HG03460 (cell line): ENCODE measurements around the gene RUNX2.
"Not testable (repeated sequence)": the region's sequence is repeated elsewhere in the genome, so short reads cannot be mapped to it uniquely, and the experiment has no call there.

Experiments used
- ATAC-seq: cut with Tn5 transposase; IDR thresholded peaks from one replicate; pipeline ENCODE4 v1.9.1; 2021; ENCODE audit not compliant: unreplicated experiment

The RUNX2 gene

DNA sequence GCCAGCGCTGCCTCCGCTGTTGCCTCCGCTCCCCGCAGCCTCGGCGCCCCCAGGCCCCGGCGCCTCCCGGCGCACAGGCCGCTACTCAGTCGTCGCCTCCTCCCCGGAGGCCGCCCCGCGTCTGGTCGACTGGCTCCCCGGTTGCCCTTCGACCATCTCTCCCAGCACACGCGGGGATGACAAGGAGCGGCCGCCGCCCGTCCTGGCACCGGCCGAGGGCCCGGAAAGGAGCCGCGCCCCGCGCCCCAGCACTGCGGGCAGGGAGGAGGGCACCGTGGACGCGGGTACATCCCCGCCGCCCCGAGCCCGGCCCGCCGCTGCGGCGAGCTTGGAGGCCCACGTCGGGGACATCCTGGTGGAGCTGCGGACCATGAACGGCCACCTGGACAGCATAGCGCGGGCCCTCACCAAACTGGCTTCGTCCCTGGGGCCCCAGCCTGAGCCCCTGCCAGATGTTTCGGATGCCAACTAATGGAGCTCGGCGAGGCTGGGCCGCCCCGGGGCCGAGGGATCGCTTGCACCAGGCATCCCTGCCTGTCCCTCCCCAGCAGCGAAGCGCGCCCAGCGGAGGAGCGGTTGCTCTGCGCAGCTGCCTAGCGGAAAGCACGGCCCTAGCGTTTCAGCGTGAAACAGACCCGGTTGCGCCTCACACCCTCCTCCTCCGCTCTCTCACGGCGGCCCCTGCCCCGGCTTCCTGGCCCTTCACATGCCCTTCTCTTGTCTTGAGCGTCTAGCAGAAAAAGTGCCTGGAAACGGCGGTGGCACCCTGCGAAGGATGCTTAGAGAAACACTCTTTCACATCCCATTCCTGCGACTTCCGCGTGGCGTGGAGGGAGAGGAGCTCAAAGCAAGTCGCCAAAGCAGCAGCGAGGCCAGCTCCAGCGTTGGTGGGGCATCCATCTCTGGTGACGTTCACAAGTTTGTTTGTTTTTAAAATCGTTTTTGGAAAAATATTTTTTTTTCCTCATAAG is 335.4 kb downstream of the RUNX2 start:
- no peak for ATAC-seq

DNA sequence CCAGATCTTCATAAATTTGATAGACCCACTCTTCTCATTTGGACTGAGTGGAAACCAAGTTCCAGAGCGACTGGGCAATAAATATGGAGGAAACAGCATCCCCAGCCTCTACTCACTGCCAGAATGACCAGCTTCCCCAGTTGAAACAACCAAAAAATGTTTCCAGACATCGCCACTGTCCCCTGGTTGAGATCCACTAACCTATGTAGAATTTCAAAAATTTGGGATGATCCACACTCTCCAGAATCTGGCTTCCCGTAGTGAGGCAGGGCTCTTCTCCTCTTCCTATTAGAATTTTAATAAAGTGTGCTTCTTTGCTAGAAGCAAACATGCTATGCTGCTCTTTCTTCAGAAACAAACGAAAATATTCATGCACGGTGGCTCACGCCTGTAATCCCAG is 336.6 kb downstream of the RUNX2 start:
- no peak for ATAC-seq

DNA sequence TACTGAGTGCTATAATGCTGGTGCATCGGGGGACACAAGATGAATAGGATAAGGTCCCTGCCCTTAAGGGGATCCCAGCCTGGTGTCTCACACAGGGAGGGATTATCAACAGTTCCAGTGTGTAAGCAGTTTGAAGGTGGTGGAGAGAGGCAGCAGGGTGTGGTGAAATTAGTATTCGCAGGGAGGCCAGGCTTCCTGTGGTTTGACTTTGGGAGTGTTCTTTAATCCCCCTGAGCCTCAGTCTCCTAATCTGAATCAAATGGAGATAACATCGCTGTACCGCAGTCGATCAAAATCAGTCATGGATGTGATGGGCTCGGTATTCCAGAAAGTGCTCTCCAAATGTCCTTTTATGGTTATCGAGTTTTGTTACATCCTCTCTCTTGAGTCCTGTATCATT is 337.7 kb downstream of the RUNX2 start:
- no peak for ATAC-seq

DNA sequence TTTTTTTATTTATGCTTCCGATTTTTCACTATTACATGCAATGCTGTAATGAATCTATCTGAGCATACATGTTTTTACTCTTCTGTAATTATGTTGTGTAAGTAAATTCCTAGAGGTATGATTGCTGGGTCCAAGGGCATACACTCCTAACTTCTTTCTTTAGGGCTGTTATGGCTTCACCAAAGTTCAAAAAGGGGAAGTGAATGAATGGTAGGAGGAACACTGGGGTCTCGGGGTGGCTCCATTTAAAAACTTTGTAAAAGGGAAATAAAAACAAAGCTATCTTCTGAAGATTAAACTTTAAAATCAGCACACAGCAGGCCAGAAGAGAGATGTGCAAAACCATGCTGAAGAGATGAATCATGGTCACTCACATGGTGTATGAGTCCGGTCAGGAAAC is 338.7 kb downstream of the RUNX2 start:
- ATAC-seq = no peak

DNA sequence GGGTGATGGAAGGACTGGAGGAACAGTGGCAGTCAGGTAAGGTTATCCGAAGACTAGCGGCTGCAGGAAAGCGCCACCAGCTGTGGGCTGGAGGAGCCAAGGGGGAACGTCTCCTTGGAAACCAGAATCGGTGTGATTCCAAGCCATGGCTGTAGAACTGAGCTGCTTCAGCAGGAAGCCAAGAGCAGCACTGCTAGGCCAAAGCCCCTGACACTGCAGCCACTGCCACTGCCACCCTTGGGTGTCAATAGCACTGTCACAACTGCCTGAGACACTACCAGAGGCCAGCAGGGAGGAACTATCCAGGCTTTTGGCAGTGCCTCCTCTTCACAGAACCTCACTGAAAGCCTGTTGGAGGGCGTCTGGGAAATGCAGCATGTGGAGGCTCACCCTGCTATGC is 339.2 kb downstream of the RUNX2 start:
- no peak for ATAC-seq

DNA sequence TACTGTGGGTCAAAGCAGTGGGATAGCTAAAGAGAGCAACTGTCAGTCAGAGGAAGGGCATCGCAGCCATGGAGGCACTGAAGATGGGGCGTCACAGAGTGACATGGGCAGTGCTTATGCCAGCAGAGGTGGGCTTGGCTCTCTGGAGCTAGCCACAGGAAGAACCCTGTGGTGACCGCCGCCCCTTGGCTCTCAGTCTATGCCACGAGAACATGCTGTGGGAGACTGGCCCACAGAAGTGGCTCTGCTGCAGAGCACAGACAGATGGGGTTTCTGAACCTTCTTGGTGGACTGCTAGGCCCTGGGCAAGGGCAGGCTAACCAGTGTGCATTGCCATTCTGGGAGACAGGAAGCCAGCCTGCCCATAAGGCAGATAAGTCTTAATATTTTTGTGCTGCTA is 339.6 kb downstream of the RUNX2 start:
- no peak for ATAC-seq

DNA sequence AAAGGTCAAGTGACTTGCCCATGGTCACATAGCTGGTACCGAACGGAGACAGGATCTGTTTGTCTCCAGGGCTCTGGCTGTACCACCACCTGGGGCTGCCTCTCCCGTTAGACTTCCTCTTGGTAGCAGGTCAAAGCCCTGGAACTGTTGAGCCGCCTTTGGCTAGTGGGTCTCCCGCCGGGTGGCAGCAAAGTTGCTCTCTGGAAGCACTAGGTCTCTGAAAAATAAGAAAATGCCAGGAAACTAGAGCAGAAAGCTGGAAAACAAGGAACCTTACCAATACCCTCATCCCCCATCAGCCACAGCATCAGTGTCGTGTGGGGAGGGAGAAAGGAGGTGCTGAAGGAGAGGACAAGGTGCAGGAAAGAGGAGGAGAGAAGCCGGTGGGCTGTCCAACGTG is 340.6 kb downstream of the RUNX2 start:
- no peak for ATAC-seq

DNA sequence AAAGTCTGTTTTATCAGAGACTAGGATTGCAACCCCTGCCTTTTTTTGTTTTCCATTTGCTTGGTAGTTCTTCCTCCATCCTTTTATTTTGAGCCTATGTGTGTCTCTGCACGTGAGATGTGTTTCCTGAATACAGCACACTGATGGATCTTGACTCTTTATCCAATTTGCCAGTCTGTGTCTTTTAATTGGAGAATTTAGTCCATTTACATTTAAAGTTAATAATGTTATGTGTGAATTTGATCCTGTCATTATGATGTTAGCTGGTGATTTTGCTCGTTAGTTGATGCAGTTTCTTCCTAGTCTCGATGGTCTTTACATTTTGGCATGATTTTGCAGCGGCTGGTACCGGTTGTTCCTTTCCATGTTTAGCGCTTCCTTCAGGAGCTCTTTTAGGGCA is 345.0 kb downstream of the RUNX2 start:
- not testable (repeated sequence) for ATAC-seq

DNA sequence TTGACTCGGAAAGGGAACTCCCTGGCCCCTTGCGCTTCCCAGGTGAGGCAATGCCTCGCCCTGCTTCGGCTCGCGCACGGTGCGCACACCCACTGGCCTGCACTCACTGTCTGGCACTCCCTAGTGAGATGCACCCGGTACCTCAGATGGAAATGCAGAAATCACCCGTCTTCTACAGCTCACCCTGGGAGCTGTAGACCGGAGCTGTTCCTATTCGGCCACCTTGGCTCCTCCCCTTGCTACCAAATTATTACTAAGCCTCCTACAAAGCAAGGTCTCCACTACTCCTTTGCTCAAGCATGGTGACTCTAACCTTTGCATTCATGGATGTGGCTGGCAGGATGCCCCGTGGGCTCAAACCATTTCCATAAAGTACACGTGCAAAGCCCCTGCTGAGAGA is 347.0 kb downstream of the RUNX2 start:
- not testable (repeated sequence) for ATAC-seq

DNA sequence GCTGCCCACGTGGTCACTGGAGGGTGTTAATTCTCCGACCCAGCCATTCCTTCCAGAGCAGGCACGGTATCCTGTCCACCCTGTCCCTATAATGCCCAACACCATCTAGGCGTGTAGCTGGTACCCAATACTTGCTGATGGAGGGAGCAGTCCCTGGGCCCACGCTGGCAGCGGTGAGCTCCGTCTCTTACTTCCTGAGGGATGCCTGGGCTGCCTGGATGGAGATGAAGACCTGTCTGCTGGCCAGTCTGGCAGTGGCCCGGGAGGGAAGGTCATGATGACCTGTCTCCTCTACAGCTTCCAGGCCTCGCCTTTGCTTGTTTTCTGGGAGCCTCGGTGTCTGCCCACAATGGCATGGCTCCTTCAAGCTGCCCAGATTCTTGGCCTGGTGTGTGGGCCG is 347.5 kb downstream of the RUNX2 start:
- no peak for ATAC-seq

DNA sequence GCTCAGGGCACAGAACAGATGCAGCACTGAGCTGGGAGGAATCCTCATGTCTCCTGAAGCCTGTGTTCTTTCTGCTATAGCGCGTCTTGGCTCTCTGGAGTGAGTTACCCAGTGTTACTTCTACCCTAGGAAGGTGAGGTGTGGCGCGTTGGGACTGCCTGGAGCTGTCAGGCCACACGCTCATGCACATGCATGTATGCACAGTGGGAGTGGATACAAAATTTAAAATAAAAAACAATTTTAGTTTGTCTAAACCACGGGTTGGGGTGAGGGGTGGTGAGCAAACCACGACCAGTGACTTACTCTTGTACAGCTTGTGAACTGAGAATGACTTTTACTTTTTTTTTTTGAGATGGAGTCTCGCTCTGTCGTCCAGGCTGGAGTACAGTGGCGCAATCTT is 348.2 kb downstream of the RUNX2 start:
- ATAC-seq = no peak

DNA sequence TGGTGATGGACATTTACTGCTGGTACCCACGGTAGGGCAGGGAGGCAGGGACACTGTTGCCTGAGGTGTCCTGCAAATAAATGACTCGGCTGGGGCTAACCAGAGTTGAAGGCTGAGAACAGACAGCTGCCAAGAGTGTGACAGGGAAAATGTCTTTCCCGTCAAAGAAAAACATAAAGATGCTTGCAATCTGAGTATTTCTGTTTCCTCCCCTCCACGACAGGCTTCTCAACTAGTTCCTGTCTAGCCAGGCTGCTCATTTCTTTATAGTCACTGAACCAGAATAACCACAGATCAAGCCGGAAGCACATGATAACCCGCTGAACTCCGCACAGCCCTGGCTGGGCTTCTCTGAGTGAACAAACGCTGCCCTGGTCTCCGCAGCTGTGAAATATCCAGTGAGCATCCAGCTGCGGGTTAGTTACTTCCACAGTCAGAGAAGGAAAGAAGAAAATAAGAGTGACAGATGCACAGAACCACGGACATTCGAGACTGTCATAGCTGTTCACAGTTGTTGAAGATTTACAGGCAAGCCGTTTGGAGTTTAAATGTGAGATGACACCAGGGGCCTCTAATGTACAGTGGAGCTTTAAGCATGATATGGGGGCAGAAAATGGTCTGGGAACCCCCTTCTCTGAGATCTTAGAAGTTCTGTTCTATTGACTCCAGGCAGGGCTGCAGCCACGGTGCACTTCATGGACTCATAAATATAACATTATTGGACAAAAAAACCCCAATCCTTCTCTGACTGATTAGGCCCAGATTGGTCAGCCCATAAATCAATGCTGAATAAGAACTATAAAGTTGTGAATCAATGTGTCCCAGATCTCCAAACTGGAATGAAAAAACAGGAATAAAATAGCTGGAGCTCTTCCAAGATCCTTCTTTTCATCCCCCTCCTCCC is 349.5 kb downstream of the RUNX2 start:
- peak; percentile 53 for ATAC-seq

DNA sequence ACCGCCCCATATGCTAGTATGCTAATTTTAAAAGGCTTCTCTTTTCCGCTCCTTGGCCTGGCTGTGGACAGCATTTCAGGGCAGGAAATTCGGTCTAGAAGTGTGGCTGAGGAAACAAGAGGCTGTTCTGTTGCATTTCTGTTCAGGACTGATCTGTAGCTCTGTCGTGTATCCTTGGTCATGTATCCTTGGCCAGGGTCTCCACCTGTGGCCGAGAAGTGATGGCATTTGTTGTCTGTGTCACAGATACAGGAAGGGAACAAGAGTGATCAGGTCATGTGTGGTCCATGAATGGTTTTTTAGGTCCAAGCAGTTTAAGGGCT is 350.1 kb downstream of the RUNX2 start:
- no peak for ATAC-seq

DNA sequence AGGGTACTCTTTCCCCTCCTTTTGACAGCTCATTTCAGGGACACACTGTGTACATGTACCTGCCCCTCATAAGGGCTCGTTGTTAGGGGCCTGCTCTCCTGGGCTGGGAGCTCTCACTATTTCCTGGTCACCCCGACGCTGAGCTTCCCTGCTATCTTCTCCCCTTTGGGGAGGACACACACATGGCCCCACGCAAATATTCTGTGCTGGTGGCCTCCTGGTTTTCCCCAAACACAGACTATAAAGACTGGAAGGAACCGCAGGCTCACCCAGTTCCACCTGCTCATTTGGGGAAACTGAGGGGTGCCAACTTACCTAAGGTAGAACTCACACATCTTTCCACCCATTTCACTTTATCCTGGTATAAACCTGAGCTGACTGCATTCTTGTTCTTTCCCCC is 351.0 kb downstream of the RUNX2 start:
- no peak for ATAC-seq

DNA sequence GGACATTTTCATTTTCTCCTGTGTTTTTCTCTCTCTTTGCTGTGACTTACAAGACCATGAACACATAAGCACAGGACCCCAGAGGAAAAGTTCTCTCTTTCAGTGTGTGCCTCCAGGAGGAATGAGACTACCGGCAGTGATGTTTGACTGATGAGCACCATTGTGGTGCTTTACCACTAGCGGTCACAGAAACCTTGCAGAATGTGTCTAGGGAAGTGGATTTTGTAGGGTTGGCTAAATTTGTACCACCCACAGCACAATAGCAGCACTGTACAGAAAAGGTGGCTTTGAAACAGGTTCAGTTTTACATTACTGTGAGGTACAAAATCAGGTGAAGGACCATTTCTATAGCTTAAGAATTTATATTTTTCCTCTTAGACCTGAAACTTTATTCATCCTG is 351.5 kb downstream of the RUNX2 start:
- ATAC-seq = no peak

DNA sequence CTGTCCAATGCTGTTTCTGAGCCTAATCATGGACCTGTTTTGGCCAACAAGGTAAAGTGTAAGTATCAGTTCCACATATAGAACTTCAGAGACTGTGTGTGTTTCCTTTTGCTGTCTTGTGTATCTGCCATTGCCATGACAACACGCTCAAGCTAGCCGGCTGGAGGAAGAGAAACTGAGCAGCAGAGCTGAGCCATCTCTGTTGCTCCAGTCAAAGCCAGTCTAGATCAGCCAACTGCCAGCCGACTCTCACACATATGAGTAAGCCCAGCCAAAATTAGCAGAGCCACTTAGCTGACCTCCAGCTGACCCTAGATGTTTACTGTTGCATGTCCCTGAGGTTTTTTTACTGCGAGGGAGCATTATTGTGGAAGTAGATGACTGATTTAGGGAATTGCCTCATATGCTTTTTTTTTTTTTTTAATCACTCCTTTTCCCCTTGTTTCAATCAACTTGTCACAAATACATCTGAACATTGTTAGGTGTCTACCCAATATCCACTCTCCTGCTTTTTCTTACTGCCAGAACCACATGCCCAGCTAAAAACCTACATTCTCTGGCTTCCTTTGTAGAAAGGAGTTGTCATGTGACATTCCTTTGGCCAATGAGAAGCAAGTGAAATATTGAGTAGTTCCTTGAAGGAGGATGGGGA is 353.9 kb downstream of the RUNX2 start:
- ATAC-seq = peak; percentile 92

DNA sequence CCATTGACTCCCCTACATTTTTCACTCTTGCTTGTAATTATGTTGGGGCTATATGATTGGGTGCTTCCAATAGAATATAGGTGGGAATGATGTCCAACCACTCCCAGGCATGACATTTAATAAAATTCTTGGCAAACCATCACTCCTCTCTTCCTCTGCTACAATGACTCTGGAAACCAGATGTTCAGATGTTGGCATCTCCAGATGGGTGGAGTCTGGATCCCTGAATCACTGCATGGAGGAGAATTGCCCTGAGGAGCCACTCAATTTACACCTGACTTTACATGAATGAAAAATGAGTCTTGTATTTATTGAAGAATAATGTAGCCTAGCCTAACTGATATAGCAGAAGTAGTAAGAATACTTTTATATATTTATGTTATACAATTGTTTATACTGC is 356.3 kb downstream of the RUNX2 start:
- ATAC-seq = no peak

DNA sequence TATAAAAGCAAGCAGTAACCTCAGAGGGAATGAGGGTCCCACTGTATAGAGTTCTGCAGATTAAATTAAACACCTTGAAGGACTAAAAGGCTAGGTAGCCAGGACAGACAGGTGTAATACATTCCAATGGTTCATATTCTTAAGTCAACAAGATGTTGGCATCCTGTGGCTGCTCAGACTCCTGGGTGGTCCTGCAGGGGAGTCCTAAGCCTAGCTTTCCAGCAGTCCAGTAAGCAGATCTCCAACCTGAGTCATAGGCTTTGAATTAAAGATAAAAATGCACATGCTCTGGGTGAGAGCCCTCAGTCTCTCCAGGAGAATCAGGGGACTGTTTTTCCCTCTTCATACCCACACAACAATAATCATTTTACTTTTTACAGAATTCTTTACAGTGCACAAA is 356.9 kb downstream of the RUNX2 start:
- ATAC-seq = no peak

DNA sequence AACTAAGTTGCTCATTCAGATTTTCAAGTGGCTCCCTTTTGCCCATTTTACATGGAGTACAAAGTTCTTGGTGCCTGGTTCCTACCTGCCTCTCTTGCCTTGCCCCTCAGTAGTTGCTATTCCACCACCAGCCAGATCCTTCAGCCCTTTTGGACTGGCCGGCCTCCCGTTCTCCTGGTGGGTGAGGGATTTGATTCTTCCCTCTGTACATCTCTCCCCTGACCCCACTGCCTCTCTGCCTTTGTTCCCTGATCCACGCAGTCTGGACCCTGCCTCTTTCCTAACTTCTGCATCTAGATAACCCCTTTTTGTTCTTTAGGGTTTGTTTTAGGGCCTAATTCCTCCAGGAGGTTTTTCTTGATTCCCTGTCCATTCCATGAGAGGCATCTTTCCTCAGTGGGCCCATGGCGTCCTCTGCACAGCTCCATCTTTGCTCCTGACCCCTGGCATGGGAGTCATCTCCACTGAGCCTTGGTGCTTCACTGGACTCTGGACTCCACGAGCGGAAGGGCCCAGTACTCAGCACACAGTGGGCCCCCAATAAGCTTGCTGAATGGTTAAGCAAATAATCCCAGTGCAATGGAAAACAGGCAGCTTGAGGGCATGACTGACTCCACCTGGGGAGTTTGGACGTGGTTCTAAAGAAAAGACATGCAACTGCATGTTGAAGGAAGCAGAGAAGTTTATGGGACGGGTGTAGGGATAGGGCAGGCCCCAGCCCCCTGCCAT is 358.9 kb downstream of the RUNX2 start:
- no peak for ATAC-seq

DNA sequence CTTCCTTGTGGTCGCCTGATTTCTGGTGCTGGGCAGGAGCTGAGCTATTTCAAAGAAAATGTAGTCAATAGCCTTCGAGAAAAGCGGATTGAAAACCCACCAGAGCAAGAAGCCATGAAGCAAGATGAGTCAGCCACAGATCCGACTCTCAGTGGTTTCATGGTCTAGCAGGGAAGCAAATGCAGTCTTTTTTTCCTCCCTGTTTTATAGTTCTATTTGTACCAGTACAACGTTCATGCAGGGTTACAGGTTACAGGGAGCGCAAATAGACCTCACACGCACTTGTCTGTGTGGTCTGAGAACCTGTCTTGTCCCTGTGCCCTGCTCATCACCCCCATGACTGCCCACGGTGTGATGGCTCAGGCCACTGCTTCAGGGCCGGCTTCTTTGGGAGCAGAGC is 359.4 kb downstream of the RUNX2 start:
- ATAC-seq = peak; percentile 87

DNA sequence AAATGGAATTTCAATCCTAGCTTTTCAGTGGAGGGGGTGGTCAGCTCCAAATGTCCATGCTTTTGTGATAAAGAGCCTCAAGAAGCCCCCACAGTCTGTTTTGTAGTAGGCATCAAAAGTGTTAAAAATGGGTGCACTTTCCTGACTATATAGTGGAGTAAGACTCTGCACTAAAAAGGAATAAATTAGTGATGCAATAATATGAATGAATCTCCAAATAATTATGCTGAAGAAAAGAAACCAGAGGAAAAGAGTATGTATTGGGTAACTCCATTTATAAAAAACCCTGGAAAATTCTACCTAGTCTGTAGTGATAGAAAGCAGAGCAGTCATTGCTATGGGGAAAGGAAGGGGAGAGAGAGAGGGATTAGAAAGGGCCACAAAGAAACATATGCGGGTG is 360.1 kb downstream of the RUNX2 start:
- ATAC-seq = no peak
